ENCODE results near the gene FLYWCH2.

- TF ChIP-seq TAF1 (IDR thresholded peaks at IDR 0.05; ENCODE audit: borderline replicate concordance, insufficient read depth, low read length) (no peak), SIN3A (IDR thresholded peaks at IDR 0.05; ENCODE audit: borderline replicate concordance, insufficient read depth, low read length) (no peak)
Measured at GRCh38 chr16:2928796-2929195, 45.8 kb downstream of the FLYWCH2 start.

Data from PFSK-1 (cell line).